T-helper 1 cell treated with Interleukin-12 subunit alpha and Interleukin-12 subunit beta and Interleukin-4 antibody, amounts not matched to agents 30 ng/mL and 1 ng/mL, for 36 hours (primary cell): ENCODE measurements around the gene YTHDC2. TPM values are rescaled to one million over a fixed set of nuclear protein-coding genes. Genes with fewer than 3 reads are reported as not detected.

ENCODE experiments used
- intact Hi-C: fragments of 100-400 bp; cut with micrococcal nuclease; formaldehyde crosslinking; loops from one replicate; pipeline ENCODE4 v1.15.1; 2024
- total RNA-seq: library from RNA; stranded (reverse); gene quantifications from 2 replicates; pipeline ENCODE4 v1.2.3, GENCODE V29; 2022

YTHDC2 gene
- total RNA-seq, result 27.8 and 28.5 TPM in 2 replicates

GRCh38 chr5:113513384-113514288, at the start of gene YTHDC2:
Gene YTHDC2 (plus strand): TSS chr5:113513694. CDS start chr5:113513896, 202 bp downstream.
- intact Hi-C loops, result loop anchor here (1.0 to 10.0 kb wide), 14 partner anchors 24 to 1999 kb away; partner anchors contain the start of genes DCP2, REEP5, SRP19 and STARD4

GRCh38 chr5:113474100-113474728, 39.3 kb upstream of the YTHDC2 start:
- intact Hi-C loops, result no loop called here

GRCh38 chr5:113478691-113479090, 34.8 kb upstream of the YTHDC2 start:
- intact Hi-C loops, result no loop called here

GRCh38 chr5:113480243-113480642, 33.3 kb upstream of the YTHDC2 start:
- intact Hi-C loops, result no loop called here

GRCh38 chr5:113487416-113487780, 26.1 kb upstream of the YTHDC2 start:
- intact Hi-C loops, result no loop called here

- intact Hi-C loops, result no loop called here
Measured at GRCh38 chr5:113487781-113488644, 25.5 kb upstream of the YTHDC2 start, which contains the start of gene MCC. Gene MCC (minus strand): TSS chr5:113488453.

- intact Hi-C loops, result loop anchor here (1.0 kb wide), 2 partner anchors 25 to 109 kb away; partner anchors contain the start of gene YTHDC2
Measured at GRCh38 chr5:113488645-113489184, 24.8 kb upstream of the YTHDC2 start.

GRCh38 chr5:113489299-113489698, 24.2 kb upstream of the YTHDC2 start:
- intact Hi-C loops, result loop anchor here (1.0 kb wide), 2 partner anchors 24 to 110 kb away; partner anchors contain the start of gene YTHDC2

- intact Hi-C loops, result no loop called here
Measured at GRCh38 chr5:113490317-113490716, 23.2 kb upstream of the YTHDC2 start.

GRCh38 chr5:113491022-113491421, 22.5 kb upstream of the YTHDC2 start:
- intact Hi-C loops, result no loop called here

GRCh38 chr5:113493446-113493845, 20.0 kb upstream of the YTHDC2 start:
- intact Hi-C loops, result no loop called here

GRCh38 chr5:113495422-113495841, 18.1 kb upstream of the YTHDC2 start:
- intact Hi-C loops, result no loop called here

- intact Hi-C loops, result no loop called here
Measured at GRCh38 chr5:113502073-113502472, 11.4 kb upstream of the YTHDC2 start.

- intact Hi-C loops, result no loop called here
Measured at GRCh38 chr5:113503146-113503545, 10.3 kb upstream of the YTHDC2 start.

- intact Hi-C loops, result no loop called here
Measured at GRCh38 chr5:113505181-113505580, 8.3 kb upstream of the YTHDC2 start.

GRCh38 chr5:113507601-113508000, 5.9 kb upstream of the YTHDC2 start:
- intact Hi-C loops, result no loop called here

- intact Hi-C loops, result no loop called here
Measured at GRCh38 chr5:113508756-113509155, 4.7 kb upstream of the YTHDC2 start.

- intact Hi-C loops, result loop anchor here (5.0 to 10.0 kb wide), 3 partner anchors 1346 to 1996 kb away; partner anchors contain the start of gene STARD4
Measured at GRCh38 chr5:113510836-113511451, 2.5 kb upstream of the YTHDC2 start.

GRCh38 chr5:113512341-113512740, 1.2 kb upstream of the YTHDC2 start:
- intact Hi-C loops, result loop anchor here (2.0 to 10.0 kb wide), 6 partner anchors 218 to 1998 kb away; partner anchors contain the start of genes SRP19 and STARD4

GRCh38 chr5:113514289-113514635, 768 bp downstream of the YTHDC2 start:
- intact Hi-C loops, result loop anchor here (2.0 to 10.0 kb wide), 4 partner anchors 93 to 1999 kb away; partner anchors contain the start of gene STARD4
